SU-DHL-6 (cell line): ENCODE results near the gene HTD2.

ENCODE experiments used
- CTCF ChIP-seq: fragments of 200-600 bp; sonication (generic); IDR thresholded peaks from one replicate; pipeline ENCODE4 v1.5.1; 2017; ENCODE audit warnings: antibody characterized with exemption, mild to moderate bottlenecking, low read length, moderate library complexity; ENCODE audit not compliant: insufficient read depth, poor library complexity, severe bottlenecking
- EZH2phosphoT487 ChIP-seq: fragments of 200-600 bp; sonication (generic), shearing (Covaris generic); conservative IDR thresholded peaks from 2 replicates; pipeline ENCODE4 v1.6.1; 2018; ENCODE audit warnings: mild to moderate bottlenecking, antibody characterized with exemption, low read length, moderate library complexity, mixed read lengths

- no peak for TF ChIP-seq CTCF
- TF ChIP-seq EZH2phosphoT487, result no peak
These were observed 30.0 kb downstream of the HTD2 start for GRCh38 chr3:58336135-58336882.
